H1 (cell line): ENCODE results near the gene CASP9. TPM values are rescaled to one million over a fixed set of nuclear protein-coding genes. Genes with fewer than 3 reads are reported as not detected.

ENCODE experiments used
- CTCF ChIA-PET: fragments of 300-600 bp; sonication (Branson Sonifier 250); formaldehyde crosslinking; loops from one replicate; lab custom pipeline; 2021; ENCODE audit not compliant: partially characterized antibody; lab: Charles Lee
- POLR2A ChIA-PET: fragments of 300-600 bp; sonication (Branson Sonifier 250); formaldehyde crosslinking; loops from one replicate; lab custom pipeline; 2021; ENCODE audit warnings: inconsistent platforms; ENCODE audit not compliant: partially characterized antibody; lab: Charles Lee
- DNase-seq, 2 experiments: peaks; one replicate each; pipeline versions ENCODE4 v3.0.0 to v3.0.0-alpha.2; 2010 to 2022; ENCODE audit warnings: low spot score in 2 of 2, low read depth in 1 of 2, mixed read lengths in 1 of 2
- FAIRE-seq: peaks from 2 replicates; lab custom pipeline; 2011; peaks lifted over from hg19 to GRCh38; lab: Jason Lieb, UNC
- H2AFZ ChIP-seq: 2 replicates; pipeline ENCODE4 v1.8.1; 2012; ENCODE audit warnings: low read length, inconsistent platforms
- H2AK5ac ChIP-seq: 2 replicates; pipeline ENCODE4 v1.6.1; 2013; ENCODE audit warnings: low read depth, low read length
- H2BK120ac ChIP-seq: replicated peaks from 2 replicates; pipeline ENCODE3; 2013; ENCODE audit warnings: low read depth, low read length, inconsistent platforms
- H2BK12ac ChIP-seq: 2 replicates; pipeline ENCODE4 v1.6.1; 2013; ENCODE audit warnings: low read depth, low read length
- H2BK15ac ChIP-seq: 2 replicates; pipeline ENCODE4 v1.6.1; 2013; ENCODE audit warnings: low read length
- H2BK20ac ChIP-seq: 2 replicates; pipeline ENCODE4 v1.6.1; 2013; ENCODE audit warnings: low read length
- H2BK5ac ChIP-seq: 2 replicates; pipeline ENCODE4 v1.6.1; 2013; ENCODE audit warnings: low read depth, low read length
- H3K14ac ChIP-seq: 2 replicates; pipeline ENCODE4 v1.6.1; 2013; ENCODE audit warnings: inconsistent platforms; ENCODE audit not compliant: insufficient read length
- H3K18ac ChIP-seq: 2 replicates; pipeline ENCODE4 v1.6.1; 2013; ENCODE audit warnings: low read length; ENCODE audit errors: extremely low read depth
- H3K23ac ChIP-seq: 2 replicates; pipeline ENCODE4 v1.6.1; 2013; ENCODE audit warnings: inconsistent platforms; ENCODE audit not compliant: insufficient read length
- H3K23me2 ChIP-seq: 2 replicates; pipeline ENCODE4 v1.6.1; 2013; ENCODE audit warnings: low read depth, low read length
- H3K27ac ChIP-seq: 2 replicates; pipeline ENCODE4 v1.6.1; 2011; ENCODE audit warnings: low read depth, low read length, inconsistent platforms
- H3K27me3 ChIP-seq, 4 experiments: replicated peaks in 1 of 4; 1 replicate in 1 of 4; 2 replicates in 3 of 4; pipeline versions ENCODE4 v1.6.1 to v1.8.1; 2011 to 2013; ENCODE audit warnings: low read length in 3 of 4, mild to moderate bottlenecking in 3 of 4, inconsistent platforms in 2 of 4, mixed read lengths in 2 of 4, moderate library complexity in 1 of 4; ENCODE audit not compliant: control insufficient read depth in 3 of 4, insufficient read depth in 3 of 4; ENCODE audit errors: extremely low read depth in 1 of 4
- H3K36me3 ChIP-seq, 4 experiments: 2 replicates each; pipeline versions ENCODE4 v1.6.1 to v1.8.1; 2011 to 2013; ENCODE audit warnings: mild to moderate bottlenecking in 4 of 4, low read length in 3 of 4, moderate library complexity in 2 of 4, control low read depth in 1 of 4, inconsistent platforms in 1 of 4; ENCODE audit not compliant: insufficient read depth in 4 of 4, control insufficient read depth in 2 of 4
- H3K4ac ChIP-seq: replicated peaks from 2 replicates; pipeline ENCODE3; 2013; ENCODE audit warnings: low read length, low read depth, mixed read lengths, inconsistent platforms; ENCODE audit not compliant: insufficient read length
- H3K4me1 ChIP-seq, 4 experiments: replicated peaks in 1 of 4; 1 replicate in 1 of 4; 2 replicates in 3 of 4; pipeline versions ENCODE4 v1.6.1 to v1.8.1; 2011 to 2013; ENCODE audit warnings: low read length in 3 of 4, inconsistent platforms in 2 of 4, mixed read lengths in 1 of 4; ENCODE audit not compliant: insufficient read depth in 4 of 4, control insufficient read depth in 3 of 4
- H3K4me2 ChIP-seq, 2 experiments: 2 replicates each; pipeline versions ENCODE4 v1.6.1 to v1.8.1; 2011 to 2013; ENCODE audit warnings: low read depth in 2 of 2, low read length in 2 of 2, control low read depth in 1 of 2, inconsistent platforms in 1 of 2, mild to moderate bottlenecking in 1 of 2; ENCODE audit not compliant: insufficient read depth in 1 of 2
- H3K4me3 ChIP-seq, 4 experiments: fragments of 200-600, 300-600 bp in 1 of 4; sonication (generic), shearing (Covaris generic), sonication (Bioruptor Twin) in 1 of 4; 2 replicates each; pipeline versions ENCODE4 v1.5.1 to v1.8.1; 2011 to 2016; ENCODE audit warnings: low read length in 4 of 4, low read depth in 3 of 4, control low read depth in 2 of 4, inconsistent platforms in 2 of 4, mild to moderate bottlenecking in 2 of 4, mixed read lengths in 1 of 4, moderate library complexity in 1 of 4; ENCODE audit not compliant: insufficient read depth in 2 of 4; ENCODE audit errors: extremely low read depth in 1 of 4
- H3K56ac ChIP-seq: replicated peaks from 2 replicates; pipeline ENCODE3; 2013; ENCODE audit warnings: low read depth, mild to moderate bottlenecking, mixed read lengths, low read length, inconsistent platforms; ENCODE audit not compliant: insufficient read length
- H3K79me1 ChIP-seq: 2 replicates; pipeline ENCODE4 v1.6.1; 2013; ENCODE audit warnings: low read depth, low read length, control low read depth
- H3K79me2 ChIP-seq, 2 experiments: 2 replicates each; pipeline versions ENCODE4 v1.6.1 to v1.8.1; 2012 to 2013; ENCODE audit warnings: low read length in 2 of 2, mild to moderate bottlenecking in 2 of 2, inconsistent platforms in 1 of 2; ENCODE audit not compliant: insufficient read depth in 2 of 2, control insufficient read depth in 1 of 2
- H3K9ac ChIP-seq, 4 experiments: replicated peaks in 1 of 4; 1 replicate in 1 of 4; 2 replicates in 3 of 4; pipeline versions ENCODE4 v1.6.1 to v1.8.1; 2011 to 2013; ENCODE audit warnings: low read depth in 3 of 4, low read length in 3 of 4, control low read depth in 2 of 4, mild to moderate bottlenecking in 2 of 4, moderate library complexity in 2 of 4, inconsistent platforms in 1 of 4; ENCODE audit errors: extremely low read depth in 1 of 4
- H3K9me3 ChIP-seq, 2 experiments: 2 replicates each; pipeline versions ENCODE4 v1.6.1 to v1.8.1; 2012 to 2013; ENCODE audit warnings: mild to moderate bottlenecking in 2 of 2, moderate library complexity in 2 of 2, control low read depth in 1 of 2, inconsistent platforms in 1 of 2, low read depth in 1 of 2, low read length in 1 of 2, mixed read lengths in 1 of 2; ENCODE audit not compliant: insufficient read depth in 2 of 2
- H4K20me1 ChIP-seq, 2 experiments: replicated peaks in 1 of 2; 2 replicates each; pipeline versions ENCODE3 to v1.8.1; 2011 to 2013; ENCODE audit warnings: inconsistent platforms in 2 of 2, low read length in 2 of 2, mild to moderate bottlenecking in 1 of 2; ENCODE audit not compliant: insufficient read depth in 2 of 2, control insufficient read depth in 1 of 2
- H4K5ac ChIP-seq: 2 replicates; pipeline ENCODE4 v1.6.1; 2013; ENCODE audit warnings: low read length, low read depth, mixed read lengths, inconsistent platforms; ENCODE audit not compliant: insufficient read length
- H4K8ac ChIP-seq: 2 replicates; pipeline ENCODE4 v1.8.0; 2013; ENCODE audit warnings: mild to moderate bottlenecking, moderate library complexity, low read length, inconsistent platforms; ENCODE audit not compliant: insufficient read depth; ENCODE audit errors: extremely low read depth
- H4K91ac ChIP-seq: replicated peaks from 2 replicates; pipeline ENCODE3; 2013; ENCODE audit warnings: low read length, mixed read lengths, inconsistent platforms; ENCODE audit not compliant: insufficient read length
- WGBS, 2 experiments: shearing (Covaris generic) in 1 of 2; methylation state at CpG; one replicate each; pipeline versions ENCODE4 v1.1.6 to v1.1.7; 2013 to 2015; ENCODE audit warnings: low lambda C conversion rate in 2 of 2, mixed read lengths in 2 of 2, inconsistent platforms in 1 of 2, low coverage in 1 of 2, missing lambda C conversion rate in 1 of 2; ENCODE audit not compliant: insufficient replicate concordance in 2 of 2, insufficient coverage in 1 of 2, insufficient read length in 1 of 2; ENCODE audit errors: extremely low coverage in 1 of 2, missing lambda C conversion rate in 1 of 2; 5-methylcytosine and 5-hydroxymethylcytosine counted together
- polyA plus RNA-seq, 7 experiments: library from polyadenylated mRNA; depleted of rRNA in 3 of 7; stranded (reverse) in 5 of 7; unstranded in 2 of 7; fragments of >200 nt in 5 of 7; fragments of 200-250 nt in 2 of 7; gene quantifications; 1 replicate in 5 of 7; 2 replicates in 1 of 7; 4 replicates in 1 of 7; pipeline versions ENCODE4 v1.2.1 to v1.2.3, GENCODE V29; 2011 to 2013; ENCODE audit warnings: missing spikeins in 2 of 7, mixed read lengths in 2 of 7
- total RNA-seq: library from RNA; stranded (reverse); fragmentation: NEBNext Ultra II Directional; extraction: Animal tissue kit (Norgen Biotek cat#: 25700); gene quantifications from 2 replicates; pipeline ENCODE4 v1.2.1, GENCODE V29; 2021
- TF ChIP-seq, protein P1 (sequence below): IDR thresholded peaks from 2 replicates; pipeline ENCODE4 v1.6.1; 2012; ENCODE audit warnings: inconsistent platforms

The CASP9 gene
- total and polyA plus RNA-seq, 2 of the 8 experiments (the other 6 are each of a cell fraction or from before 2014, with no cell fraction given), result 14.8 to 36.3 TPM

DNA sequence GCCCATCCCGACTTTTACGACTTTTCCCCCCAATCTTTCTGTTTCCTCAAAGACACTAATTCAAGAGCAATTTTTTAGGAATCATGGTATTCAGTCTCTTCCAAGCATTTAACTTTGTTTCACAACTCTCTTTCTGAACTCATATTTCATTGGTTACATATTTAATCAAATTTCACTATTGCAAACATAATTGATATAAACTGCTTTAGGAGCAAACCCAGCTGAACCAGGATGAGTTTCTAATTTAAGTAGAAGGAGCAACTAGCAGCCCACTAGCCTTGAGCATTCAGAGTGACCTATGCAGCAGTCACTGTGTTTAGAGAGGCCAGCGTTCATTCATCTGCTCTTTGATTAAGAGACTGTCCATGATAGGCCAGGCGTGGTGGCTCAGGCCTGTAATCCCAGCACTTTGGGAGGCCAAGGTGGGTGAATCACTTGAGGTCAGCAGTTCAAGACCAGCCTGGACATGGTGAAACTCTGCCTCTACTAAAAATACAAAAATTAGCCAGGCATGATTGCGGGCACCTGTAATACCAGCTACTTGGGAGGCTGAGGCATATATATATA, 46.3 kb downstream of the CASP9 start:
- H3K9ac ChIP-seq, result no peak overlapping the region
- no peak overlapping the region for H3K23ac ChIP-seq

More for the DNA sequence above, 46.3 kb downstream of the CASP9 start:
- Histone ChIP-seq H2BK12ac (no peak overlapping the region), H3K27me3 (no peaks in the 10 kb centered on the region), H2AK5ac (no peak overlapping the region), H3K18ac (no peak overlapping the region), H2BK15ac (no peak overlapping the region), H2BK120ac (no peak overlapping the region), H2BK5ac (no peak overlapping the region), H3K14ac (no peak overlapping the region), H3K4ac (no peak overlapping the region), H3K79me1 (no peaks in the 10 kb centered on the region), H3K27ac (no peak overlapping the region), H3K4me2 (no peak overlapping the region), H4K8ac (no peak overlapping the region), H3K4me1 (no peaks in the 10 kb centered on the region; a peak in 1 of 7 replicates), H3K9me3 (no peaks in the 10 kb centered on the region), H3K56ac (no peak overlapping the region), H4K20me1 (peaks cover 0 to 3% of the 10 kb centered on the region in 2 experiments), H4K91ac (no peak overlapping the region), H3K23me2 (no peaks in the 10 kb centered on the region), H4K5ac (no peak overlapping the region), H2BK20ac (no peak overlapping the region), H3K36me3 (no peaks in the 10 kb centered on the region), H3K4me3 (no peak overlapping the region), H3K79me2 (no peaks in the 10 kb centered on the region), H2AFZ (no peak overlapping the region)
- DNase-seq (no peak), FAIRE-seq (no peak)
- POLR2A ChIA-PET, result no interaction called here
- WGBS, 2 experiments, result 90% methylated on average over 5 of the region's 5 CpGs; no CpG with 5 or more reads in 1 of the 2 experiments
- TF ChIP-seq, protein P1, sequence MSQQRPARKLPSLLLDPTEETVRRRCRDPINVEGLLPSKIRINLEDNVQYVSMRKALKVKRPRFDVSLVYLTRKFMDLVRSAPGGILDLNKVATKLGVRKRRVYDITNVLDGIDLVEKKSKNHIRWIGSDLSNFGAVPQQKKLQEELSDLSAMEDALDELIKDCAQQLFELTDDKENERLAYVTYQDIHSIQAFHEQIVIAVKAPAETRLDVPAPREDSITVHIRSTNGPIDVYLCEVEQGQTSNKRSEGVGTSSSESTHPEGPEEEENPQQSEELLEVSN, result no peak
- CTCF ChIA-PET, result interaction anchor here (0.9 kb wide), 1 partner anchor 22 kb away, joined by 4 read pairs; no protein-coding TSS in a partner anchor
